ENCODE results near the gene CYP27C1. TPM values are rescaled to one million over a fixed set of nuclear protein-coding genes. Genes with fewer than 3 reads are reported as not detected.

The CYP27C1 gene
- total and polyA plus RNA-seq, 9 of the 15 experiments (the other 6 are each of a cell fraction or from before 2014, with no cell fraction given) = not detected

GRCh38 chr2:127199223-127199622 is 20.9 kb downstream of the CYP27C1 start:
- Histone ChIP-seq H3K4me1 (replicated peaks in 1 of 2; ENCODE audit: control insufficient read depth in 2 of 2, insufficient read depth in 2 of 2, low read length in 2 of 2) (peaks cover 0 to 6% of the 10 kb centered on the region in 2 experiments; a peak in 1 of 5 replicates), H2AFZ (ENCODE audit: low read depth, low read length) (no peak overlapping the region), H3K9me1 (ENCODE audit: control insufficient read depth, insufficient read depth, low read length) (no peaks in the 10 kb centered on the region), H4K20me1 (replicated peaks; ENCODE audit: control insufficient read depth, insufficient read depth, low read length) (no peaks in the 10 kb centered on the region), H3K27me3 (ENCODE audit: control insufficient read depth in 2 of 2, insufficient read depth in 2 of 2, low read length in 2 of 2) (peaks cover 28 to 51% of the 10 kb centered on the region in 2 experiments), H3K79me2 (ENCODE audit: control insufficient read depth, insufficient read depth, low read length) (no peaks in the 10 kb centered on the region), H3K36me3 (ENCODE audit: control insufficient read depth, insufficient read depth, low read length) (no peaks in the 10 kb centered on the region), H3K9me3 (replicated peaks; ENCODE audit: control insufficient read depth, insufficient read depth, low read depth, low read length) (no peaks in the 10 kb centered on the region), H3K4me2 (ENCODE audit: insufficient read depth, low read length) (no peak overlapping the region), H3K27ac (ENCODE audit: extremely low read depth, low read depth, low read length) (no peak overlapping the region), H3K9ac (ENCODE audit: insufficient read depth in 1 of 2, low read depth in 2 of 2, low read length in 2 of 2) (no peak overlapping the region), H3K4me3 (no peak overlapping the region)
- ChIA-PET POLR2A (no interaction called here), CTCF (ENCODE audit: low intra/inter-chr PET ratio) (interaction anchor here (0.9 to 2.7 kb wide), 2 partner anchors 254 to 280 kb away, joined by 4 to 15 read pairs; no protein-coding TSS in a partner anchor)
- no TSS peak for BruUV-seq (replicated peaks)
- FAIRE-seq (no peak), ATAC-seq (no peak), DNase-seq (ENCODE audit: extremely low read depth in 1 of 4, low spot score in 3 of 4) (no peak)
- 5% methylated on average over 14 of the region's 14 CpGs for WGBS (ENCODE audit: insufficient coverage, low coverage, missing lambda C conversion rate)
- intact Hi-C loops (cut with micrococcal nuclease) (loop anchor here (5.0 to 10.0 kb wide), 2 partner anchors 126 to 448 kb away; partner anchors contain the start of gene GPR17), in situ Hi-C loops (cut with MboI) (no loop called here)
- no peak for TF ChIP-seq ZKSCAN1 (IDR thresholded peaks at IDR 0.05; ENCODE audit: low read depth, low read length)
- TF ChIP-seq CREB1 (IDR thresholded peaks at IDR 0.05) = no peak
- TF ChIP-seq CREB1 (CRISPR knock-in tag; IDR thresholded peaks at IDR 0.05) = no peak
- TF ChIP-seq ZNF592 (IDR thresholded peaks at IDR 0.05) = no peak
- TF ChIP-seq POU5F1 (IDR thresholded peaks at IDR 0.05; ENCODE audit: borderline replicate concordance, low read depth, low read length, partially characterized antibody) = no peak
- TF ChIP-seq SLC30A9 (CRISPR knock-in tag; IDR thresholded peaks at IDR 0.05) = no peak
